Measurements from ENCODE around the gene SHPK.

SHPK gene

GRCh38 chr17:3636154-3636907, at the start of gene SHPK, which contains the start of gene CTNS (continued):
- no peak for TF ChIP-seq ZNF138 (tag by site-specific recombination; IDR thresholded peaks at IDR 0.05; ENCODE audit: borderline replicate concordance)
- TF ChIP-seq ZNF707 (tag by site-specific recombination; IDR thresholded peaks at IDR 0.05) = no peak
- TF ChIP-seq ZNF416 (tag by site-specific recombination; IDR thresholded peaks at IDR 0.05) = no peak
- TF ChIP-seq ZNF549 (tag by site-specific recombination; IDR thresholded peaks at IDR 0.05) = no peak
- TF ChIP-seq KLF1 (tag by site-specific recombination; IDR thresholded peaks at IDR 0.05) = peak; percentile 69
- no peak for TF ChIP-seq ZNF398 (tag by site-specific recombination; IDR thresholded peaks at IDR 0.05)
- TF ChIP-seq ZSCAN23 (tag by site-specific recombination; IDR thresholded peaks at IDR 0.05) = no peak
- no peak for TF ChIP-seq GLI4 (tag by site-specific recombination; IDR thresholded peaks at IDR 0.05)
- no peak for TF ChIP-seq ZNF624 (tag by site-specific recombination; IDR thresholded peaks at IDR 0.05)
- no peak for TF ChIP-seq ZNF544 (tag by site-specific recombination; IDR thresholded peaks at IDR 0.05)
- TF ChIP-seq ZFP37 (tag by site-specific recombination; IDR thresholded peaks at IDR 0.05) = no peak
- TF ChIP-seq ZNF585B (tag by site-specific recombination; IDR thresholded peaks at IDR 0.05) = no peak
- peak; percentile 90 for TF ChIP-seq ZNF600 (tag by site-specific recombination; IDR thresholded peaks at IDR 0.05)
- TF ChIP-seq YY1 (tag by site-specific recombination; IDR thresholded peaks at IDR 0.05) = peak; percentile 58
- TF ChIP-seq ZSCAN5A (tag by site-specific recombination; IDR thresholded peaks at IDR 0.05) = no peak
- TF ChIP-seq ZNF175 (tag by site-specific recombination; IDR thresholded peaks at IDR 0.05) = no peak
- TF ChIP-seq INSM2 (tag by site-specific recombination; IDR thresholded peaks at IDR 0.05) = peak; percentile 56; the same call in 1 of the 2 replicates
- TF ChIP-seq ZNF391 (tag by site-specific recombination; IDR thresholded peaks at IDR 0.05; ENCODE audit: borderline replicate concordance, low read depth) = 0 out of 2 replicates have a peak, but pooled peaks have one; percentile 46
- peak; percentile 8; the same call in 1 of the 2 replicates for TF ChIP-seq TSHZ1 (tag by site-specific recombination; IDR thresholded peaks at IDR 0.05; ENCODE audit: borderline replicate concordance)
- no peak for TF ChIP-seq MEIS1 (CRISPR knock-in tag; IDR thresholded peaks at IDR 0.05; ENCODE audit: borderline replicate concordance)
- no peak for TF ChIP-seq ZNF266 (tag by site-specific recombination; IDR thresholded peaks at IDR 0.05; ENCODE audit: low read depth)
- no peak for TF ChIP-seq ZBTB21 (tag by site-specific recombination; IDR thresholded peaks at IDR 0.05)
- peak; percentile 87 for TF ChIP-seq ZBTB17 (tag by site-specific recombination; IDR thresholded peaks at IDR 0.05)
- TF ChIP-seq ZFHX2 (tag by site-specific recombination; conservative IDR thresholded peaks at IDR 0.05) = 0 out of 2 replicates have a peak, but pooled peaks have one; percentile 8
- TF ChIP-seq ZBTB8A (tag by site-specific recombination; IDR thresholded peaks at IDR 0.05) = peak; percentile 75
- TF ChIP-seq PATZ1 (tag by site-specific recombination; IDR thresholded peaks at IDR 0.05) = 0 out of 2 replicates have a peak, but pooled peaks have one; percentile 1
- peak; percentile 81; the same call in 1 of the 2 replicates for TF ChIP-seq ELK4 (IDR thresholded peaks at IDR 0.05; ENCODE audit: borderline replicate concordance, low read depth, low read length)
- TF ChIP-seq GLIS1 (tag by site-specific recombination; IDR thresholded peaks at IDR 0.05) = peak; percentile 87

Data from HEK293 (cell line).